Fibroblast of lung (primary cell): ENCODE data around the gene UTF1. TPM values are rescaled to one million over a fixed set of nuclear protein-coding genes. Genes with fewer than 3 reads are reported as not detected.

ENCODE experiments used
- DNase-seq, 2 donors: peaks; one replicate each; pipeline versions ENCODE4 v3.0.0 to v3.0.0-alpha.2; 2010; ENCODE audit warnings: low read depth in 2 of 2
- H2AFZ ChIP-seq: 2 replicates; pipeline ENCODE4 v1.5.1; 2012; ENCODE audit warnings: low read length, control low read depth, inconsistent platforms
- H3K27ac ChIP-seq: 2 replicates; pipeline ENCODE4 v1.5.1; 2011; ENCODE audit warnings: low read length, control low read depth; ENCODE audit not compliant: insufficient read depth
- H3K27me3 ChIP-seq: 2 replicates; pipeline ENCODE4 v1.5.1; 2011; ENCODE audit warnings: mild to moderate bottlenecking, low read length; ENCODE audit not compliant: control insufficient read depth, insufficient read depth
- H3K36me3 ChIP-seq: 2 replicates; pipeline ENCODE4 v1.5.1; 2011; ENCODE audit warnings: low read length; ENCODE audit not compliant: control insufficient read depth, insufficient read depth
- H3K4me1 ChIP-seq: 2 replicates; pipeline ENCODE4 v1.5.1; 2011; ENCODE audit warnings: low read length; ENCODE audit not compliant: control insufficient read depth, insufficient read depth; ENCODE audit errors: extremely low read depth
- H3K4me2 ChIP-seq: 2 replicates; pipeline ENCODE4 v1.5.1; 2011; ENCODE audit warnings: low read length, control low read depth; ENCODE audit not compliant: insufficient read depth; ENCODE audit errors: extremely low read depth
- H3K4me3 ChIP-seq, 4 experiments: fragments of 200-600 bp in 1 of 4; sonication (generic) in 1 of 4; replicated peaks in 1 of 4; 2 replicates each; pipeline ENCODE4 v1.5.1; 2011 to 2016; ENCODE audit warnings: low read length in 4 of 4, low read depth in 3 of 4, mild to moderate bottlenecking in 3 of 4, control low read depth in 2 of 4, inconsistent platforms in 1 of 4, mixed read lengths in 1 of 4; ENCODE audit not compliant: insufficient read depth in 1 of 4; ENCODE audit errors: control extremely low read depth in 1 of 4
- H3K79me2 ChIP-seq: 2 replicates; pipeline ENCODE4 v1.5.1; 2012; ENCODE audit warnings: mild to moderate bottlenecking, low read length, inconsistent platforms; ENCODE audit not compliant: control insufficient read depth, insufficient read depth
- H3K9ac ChIP-seq: 2 replicates; pipeline ENCODE4 v1.5.1; 2011; ENCODE audit warnings: mild to moderate bottlenecking, low read length, control low read depth; ENCODE audit not compliant: insufficient read depth
- H3K9me3 ChIP-seq: 2 replicates; pipeline ENCODE4 v1.5.1; 2012; ENCODE audit warnings: low read depth, low read length; ENCODE audit not compliant: control insufficient read depth, insufficient read depth
- H4K20me1 ChIP-seq: 2 replicates; pipeline ENCODE4 v1.5.1; 2011; ENCODE audit warnings: low read length; ENCODE audit not compliant: control insufficient read depth, insufficient read depth; ENCODE audit errors: extremely low read depth
- EZH2 ChIP-seq: IDR thresholded peaks from 2 replicates; pipeline ENCODE4 v1.5.1; 2012; ENCODE audit warnings: low read length, control low read depth, mild to moderate bottlenecking; ENCODE audit errors: missing control alignments
- polyA plus RNA-seq, 2 donors: library from polyadenylated mRNA; depleted of rRNA in 1 of 2; stranded (reverse) in 1 of 2; unstranded in 1 of 2; fragments of >200 nt; gene quantifications; 2 replicates each; pipeline ENCODE4 v1.2.1, GENCODE V29; 2011 to 2012; ENCODE audit warnings: missing spikeins in 1 of 2
- total RNA-seq: library from RNA; depleted of rRNA; stranded (reverse); fragments of >200 nt; gene quantifications from 2 replicates; pipeline ENCODE4 v1.2.1, GENCODE V29; 2014
- TF ChIP-seq, protein P1 (sequence below), 2 donors: IDR thresholded peaks in 1 of 2; conservative IDR thresholded peaks in 1 of 2; 1 replicate in 1 of 2; 2 replicates in 1 of 2; pipeline ENCODE4 v1.5.1; 2011 to 2012; ENCODE audit warnings: low read length in 2 of 2, control low read depth in 1 of 2, inconsistent platforms in 1 of 2, low read depth in 1 of 2, mild to moderate bottlenecking in 1 of 2

UTF1 gene
- total and polyA plus RNA-seq, 2 donors (not counting 1 experiment from before 2014, with no cell fraction given): not detected

DNA sequence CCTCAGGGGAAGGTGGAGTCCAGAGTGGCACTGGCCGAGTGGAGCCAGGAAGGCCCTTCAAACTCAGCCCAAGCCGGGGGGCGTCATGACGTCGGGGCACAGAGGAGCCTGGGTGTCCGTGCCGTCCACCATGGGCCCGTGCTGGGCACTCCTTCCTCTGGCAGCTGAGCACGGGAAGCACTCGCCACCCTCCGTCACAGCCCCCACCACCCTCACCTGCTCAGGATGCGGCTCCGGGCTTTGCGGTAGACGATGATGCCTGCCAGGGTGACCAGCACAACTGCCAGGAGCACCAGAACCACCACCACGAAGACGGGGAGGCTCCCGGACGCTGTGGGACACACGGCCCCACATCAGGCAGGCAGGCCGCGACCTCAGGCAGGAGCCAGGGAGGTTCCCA, 38.5 kb downstream of the UTF1 start:
- no peak overlapping the region for H3K4me2 ChIP-seq
- no peaks in the 10 kb centered on the region for H3K9me3 ChIP-seq
- H4K20me1 ChIP-seq: no peaks in the 10 kb centered on the region
- no peaks in the 10 kb centered on the region for H3K36me3 ChIP-seq
- no peak overlapping the region for H3K9ac ChIP-seq
- H3K27me3 ChIP-seq: no peaks in the 10 kb centered on the region
- H3K4me1 ChIP-seq: no peaks in the 10 kb centered on the region
- no peaks in the 10 kb centered on the region for H3K79me2 ChIP-seq
- no peak for DNase-seq
- TF ChIP-seq, protein P1, sequence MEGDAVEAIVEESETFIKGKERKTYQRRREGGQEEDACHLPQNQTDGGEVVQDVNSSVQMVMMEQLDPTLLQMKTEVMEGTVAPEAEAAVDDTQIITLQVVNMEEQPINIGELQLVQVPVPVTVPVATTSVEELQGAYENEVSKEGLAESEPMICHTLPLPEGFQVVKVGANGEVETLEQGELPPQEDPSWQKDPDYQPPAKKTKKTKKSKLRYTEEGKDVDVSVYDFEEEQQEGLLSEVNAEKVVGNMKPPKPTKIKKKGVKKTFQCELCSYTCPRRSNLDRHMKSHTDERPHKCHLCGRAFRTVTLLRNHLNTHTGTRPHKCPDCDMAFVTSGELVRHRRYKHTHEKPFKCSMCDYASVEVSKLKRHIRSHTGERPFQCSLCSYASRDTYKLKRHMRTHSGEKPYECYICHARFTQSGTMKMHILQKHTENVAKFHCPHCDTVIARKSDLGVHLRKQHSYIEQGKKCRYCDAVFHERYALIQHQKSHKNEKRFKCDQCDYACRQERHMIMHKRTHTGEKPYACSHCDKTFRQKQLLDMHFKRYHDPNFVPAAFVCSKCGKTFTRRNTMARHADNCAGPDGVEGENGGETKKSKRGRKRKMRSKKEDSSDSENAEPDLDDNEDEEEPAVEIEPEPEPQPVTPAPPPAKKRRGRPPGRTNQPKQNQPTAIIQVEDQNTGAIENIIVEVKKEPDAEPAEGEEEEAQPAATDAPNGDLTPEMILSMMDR (conservative IDR thresholded peaks at IDR 0.05 in 1 of 2, IDR thresholded peaks at IDR 0.05 in 1 of 2; ENCODE audit: low read depth in 1 of 2, low read length in 2 of 2): no peak
- TF ChIP-seq EZH2: no peak
- H2AFZ ChIP-seq: no peak overlapping the region
- H3K27ac ChIP-seq: no peak overlapping the region
- no peak overlapping the region for H3K4me3 ChIP-seq

DNA sequence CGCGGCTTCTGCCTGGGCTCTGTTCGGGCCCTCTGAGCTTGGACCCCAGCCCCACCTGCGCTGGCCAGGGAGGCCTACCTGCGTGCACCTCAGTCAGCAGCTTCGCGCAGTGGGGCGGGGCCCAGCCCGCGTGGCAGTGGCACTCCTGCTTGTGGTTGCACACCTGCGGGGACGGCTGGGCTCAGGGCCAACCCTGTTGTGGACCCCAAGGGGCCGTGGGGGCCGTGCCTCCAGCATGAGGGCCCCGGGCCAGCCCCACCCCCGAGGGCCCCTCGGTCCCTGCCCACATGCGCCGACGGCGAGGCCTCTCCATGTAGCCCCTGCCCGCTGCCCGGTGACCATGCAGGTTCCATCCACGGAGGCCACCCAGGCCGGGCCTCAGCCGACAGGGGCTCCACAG, 39.4 kb downstream of the UTF1 start:
- H3K79me2 ChIP-seq: no peaks in the 10 kb centered on the region
- no peaks in the 10 kb centered on the region for H3K27me3 ChIP-seq
- H3K9ac ChIP-seq: no peak overlapping the region
- no peak overlapping the region for H3K4me2 ChIP-seq
- H3K4me3 ChIP-seq: no peak overlapping the region
- H3K9me3 ChIP-seq: no peaks in the 10 kb centered on the region
- H3K4me1 ChIP-seq: no peaks in the 10 kb centered on the region
- H3K36me3 ChIP-seq: no peaks in the 10 kb centered on the region
- H4K20me1 ChIP-seq: no peaks in the 10 kb centered on the region
- H2AFZ ChIP-seq: no peak overlapping the region
- DNase-seq: no peak
- TF ChIP-seq, protein P1 (conservative IDR thresholded peaks at IDR 0.05 in 1 of 2, IDR thresholded peaks at IDR 0.05 in 1 of 2; ENCODE audit: low read depth in 1 of 2, low read length in 2 of 2): no peak
- TF ChIP-seq EZH2: no peak
- H3K27ac ChIP-seq: no peak overlapping the region

DNA sequence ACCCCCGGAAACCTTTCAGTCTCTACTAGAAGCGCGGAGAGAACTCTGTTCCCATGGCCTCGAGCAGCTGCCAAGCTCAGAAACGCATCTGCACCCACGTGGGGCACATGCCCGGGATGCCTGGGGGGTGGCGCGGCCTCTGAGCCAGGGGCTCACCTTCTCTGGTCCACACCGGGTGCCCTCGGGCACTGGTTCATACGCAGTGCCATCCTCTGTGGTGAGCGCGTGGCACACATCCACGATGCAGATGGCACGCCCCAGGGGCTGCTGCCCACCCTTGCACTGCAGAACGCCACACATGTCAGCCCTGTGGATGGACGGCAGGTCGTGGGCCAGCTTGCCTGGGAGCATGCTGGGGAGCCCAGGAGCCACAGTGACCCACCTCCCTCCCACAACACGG, 40.2 kb downstream of the UTF1 start:
- Histone ChIP-seq H3K36me3 (no peaks in the 10 kb centered on the region), H3K9ac (no peak overlapping the region), H2AFZ (no peak overlapping the region), H3K27me3 (no peaks in the 10 kb centered on the region), H3K4me3 (no peak overlapping the region), H4K20me1 (no peaks in the 10 kb centered on the region), H3K79me2 (no peaks in the 10 kb centered on the region), H3K4me1 (no peaks in the 10 kb centered on the region), H3K9me3 (no peaks in the 10 kb centered on the region), H3K4me2 (no peak overlapping the region), H3K27ac (no peak overlapping the region)
- TF ChIP-seq, protein P1 (conservative IDR thresholded peaks at IDR 0.05 in 1 of 2, IDR thresholded peaks at IDR 0.05 in 1 of 2; ENCODE audit: low read depth in 1 of 2, low read length in 2 of 2): no peak
- no peak for DNase-seq
